Prostate gland (tissue), 2 donors: ENCODE measurements around the gene BBS10. TPM values are rescaled to one million over a fixed set of nuclear protein-coding genes. Genes with fewer than 3 reads are reported as not detected.

ENCODE experiments used
- DNase-seq: peaks from one replicate; pipeline ENCODE4 v3.0.0-alpha.2; 2019; ENCODE audit warnings: low spot score
- H3K27ac ChIP-seq, 2 donors: fragments of 200-600 bp; sonication (generic); 2 replicates each; pipeline ENCODE4 v1.5.1; 2017 to 2019
- H3K27me3 ChIP-seq: fragments of 200-600 bp; sonication (generic); replicated peaks from 2 replicates; pipeline ENCODE4 v1.5.1; 2019; ENCODE audit not compliant: insufficient read depth
- H3K36me3 ChIP-seq, 2 donors: fragments of 200-600 bp; sonication (generic); 1 replicate in 1 of 2; 2 replicates in 1 of 2; pipeline versions ENCODE4 v1.5.1 to v1.8.1; 2017 to 2019
- H3K4me1 ChIP-seq: fragments of 200-600 bp; sonication (generic); replicated peaks from 2 replicates; pipeline ENCODE4 v1.5.1; 2019
- H3K4me3 ChIP-seq, 2 donors: fragments of 200-600 bp; sonication (generic); 2 replicates each; pipeline ENCODE4 v1.5.1; 2017 to 2019
- H3K9me3 ChIP-seq: fragments of 200-600 bp; sonication (generic); 2 replicates; pipeline ENCODE4 v1.5.1; 2017
- CTCF ChIP-seq, 4 experiments: fragments of 200-600 bp in 2 of 4; fragments of 450-650 bp in 2 of 4; sonication (generic) in 2 of 4; IDR thresholded peaks; 1 replicate in 3 of 4; 2 replicates in 1 of 4; pipeline ENCODE4 v1.5.1; 2016 to 2019; ENCODE audit warnings: antibody characterized with exemption in 4 of 4, mild to moderate bottlenecking in 2 of 4, moderate library complexity in 2 of 4
- POLR2A ChIP-seq: fragments of 450-650 bp; IDR thresholded peaks from one replicate; pipeline ENCODE4 v1.6.1; 2016; ENCODE audit warnings: antibody characterized with exemption, mild to moderate bottlenecking
- POLR2AphosphoS5 ChIP-seq: sonication (generic); formaldehyde crosslinking; IDR thresholded peaks from one replicate; pipeline ENCODE4 v1.6.1; 2017; ENCODE audit warnings: antibody characterized with exemption
- WGBS: methylation state at CpG from one replicate; pipeline ENCODE4 v1.1.5; 2018; 5-methylcytosine and 5-hydroxymethylcytosine counted together
- intact Hi-C: fragments of 100-400 bp; cut with DNase I; formaldehyde crosslinking; loops from one replicate; pipeline ENCODE4 v1.14.2; 2022
- total RNA-seq, 2 donors: library from RNA; depleted of rRNA; stranded (reverse); fragments of >200 nt; gene quantifications; one replicate each; pipeline ENCODE4 v1.1.0, GENCODE V29; 2016

BBS10 gene
- 10 to 100 TPM; 11.6 to 11.9 TPM for total RNA-seq

GRCh38 chr12:76348079-76348901 is at the start of gene BBS10:
Gene BBS10, minus strand, starts transcription at chr12:76348415. Its CDS starts 57 bp downstream, at chr12:76348358.
- no peaks in the 10 kb centered on the region for H3K36me3 ChIP-seq
- DNase-seq: peak; percentile 89
- intact Hi-C loops: loop anchor here (2.0 to 10.0 kb wide), 8 partner anchors 91 to 953 kb away; partner anchors contain the start of genes GLIPR1L2, NAP1L1, OSBPL8 and PHLDA1
- TF ChIP-seq POLR2A: no peak
- peak; percentile 81 for TF ChIP-seq POLR2AphosphoS5
- peak in 3 of 4 experiments; percentile 34 to 51 (median 38) for TF ChIP-seq CTCF (IDR thresholded peaks at IDR 0.05)
- peaks cover 5% of the 10 kb centered on the region for H3K4me1 ChIP-seq
- under 1% methylated on average over 49 of the region's 49 CpGs for WGBS
- H3K27me3 ChIP-seq: no peaks in the 10 kb centered on the region
- H3K4me3 ChIP-seq: peak within 1 kb of the TSS; percentile 59 to 69
- no peaks in the 10 kb centered on the region for H3K9me3 ChIP-seq
- peak within 1 kb of the TSS; percentile 80 to 83 for H3K27ac ChIP-seq

- H3K4me1 ChIP-seq: no peaks in the 10 kb centered on the region
- no peak overlapping the region for H3K27ac ChIP-seq
- WGBS: 82% methylated on average over 1 of the region's 1 CpG
- no peaks in the 10 kb centered on the region for H3K27me3 ChIP-seq
- H3K4me3 ChIP-seq: no peak overlapping the region
- no peak for TF ChIP-seq CTCF (IDR thresholded peaks at IDR 0.05)
- TF ChIP-seq POLR2A: no peak
- no peak for TF ChIP-seq POLR2AphosphoS5
- DNase-seq: no peak
- no peaks in the 10 kb centered on the region for H3K36me3 ChIP-seq
- intact Hi-C loops: no loop called here
- H3K9me3 ChIP-seq: no peaks in the 10 kb centered on the region
Measured at GRCh38 chr12:76391461-76391860, 43.2 kb upstream of the BBS10 start.

- Histone ChIP-seq H3K4me3 (no peak overlapping the region), H3K27ac (no peak overlapping the region), H3K9me3 (no peaks in the 10 kb centered on the region), H3K4me1 (no peaks in the 10 kb centered on the region), H3K36me3 (no peaks in the 10 kb centered on the region), H3K27me3 (no peaks in the 10 kb centered on the region)
- TF ChIP-seq POLR2A (no peak), CTCF (IDR thresholded peaks at IDR 0.05) (no peak), POLR2AphosphoS5 (no peak)
- DNase-seq: no peak
- intact Hi-C loops: no loop called here
- WGBS: 98% methylated on average over 2 of the region's 2 CpGs
Measured at GRCh38 chr12:76387614-76388013, 39.4 kb upstream of the BBS10 start.

- intact Hi-C loops: no loop called here
- Histone ChIP-seq H3K4me3 (no peak overlapping the region), H3K27me3 (no peaks in the 10 kb centered on the region), H3K9me3 (no peaks in the 10 kb centered on the region), H3K4me1 (no peaks in the 10 kb centered on the region), H3K36me3 (no peaks in the 10 kb centered on the region), H3K27ac (no peak overlapping the region)
- no peak for DNase-seq
- TF ChIP-seq CTCF (IDR thresholded peaks at IDR 0.05) (no peak), POLR2A (no peak)
- 82% methylated on average over 2 of the region's 2 CpGs for WGBS
Measured at GRCh38 chr12:76384560-76384959, 36.3 kb upstream of the BBS10 start.

- Histone ChIP-seq H3K36me3 (no peaks in the 10 kb centered on the region), H3K27ac (no peak overlapping the region), H3K27me3 (no peaks in the 10 kb centered on the region), H3K9me3 (no peaks in the 10 kb centered on the region), H3K4me3 (no peak overlapping the region), H3K4me1 (no peaks in the 10 kb centered on the region)
- intact Hi-C loops: no loop called here
- 82% methylated on average over 3 of the region's 3 CpGs for whole genome bisulfite sequencing
- DNase-seq: no peak
- TF ChIP-seq POLR2AphosphoS5 (no peak), CTCF (IDR thresholded peaks at IDR 0.05) (no peak), POLR2A (no peak)
Measured at GRCh38 chr12:76383988-76384387, 35.8 kb upstream of the BBS10 start.
